CD4-positive, CD25-positive, alpha-beta regulatory T cell (primary cell): ENCODE data around the gene SPDYE6. TPM values are rescaled to one million over a fixed set of nuclear protein-coding genes. Genes with fewer than 3 reads are reported as not detected.

Source experiments
- ATAC-seq, 2 donors: fragments of 150-1000 bp; cut with Tn5 transposase; one replicate each; pipeline ENCODE4 v1.10.0; 2021; ENCODE audit warnings: low read depth in 2 of 2, moderate number of reproducible peaks in 2 of 2, moderate library complexity in 1 of 2
- DNase-seq, 3 donors: peaks; one replicate each; pipeline versions ENCODE4 v3.0.0 to v3.0.0-alpha.2; 2012 to 2022; ENCODE audit warnings: mixed read lengths in 1 of 3
- H3K27ac ChIP-seq: one replicate; pipeline ENCODE4 v1.7.0; 2013; ENCODE audit warnings: mild to moderate bottlenecking, low read length; ENCODE audit not compliant: insufficient read depth, poor library complexity, severe bottlenecking
- H3K27me3 ChIP-seq: one replicate; pipeline ENCODE4 v1.7.0; 2013; ENCODE audit warnings: low read length; ENCODE audit not compliant: control insufficient read depth, insufficient read depth
- H3K36me3 ChIP-seq: one replicate; pipeline ENCODE4 v1.7.0; 2013; ENCODE audit warnings: mild to moderate bottlenecking, low read length, moderate library complexity; ENCODE audit not compliant: control insufficient read depth, insufficient read depth
- H3K4me1 ChIP-seq: 2 replicates; pipeline ENCODE4 v1.7.0; 2013; ENCODE audit warnings: mild to moderate bottlenecking, low read length; ENCODE audit not compliant: insufficient read depth, control insufficient read depth, poor library complexity, severe bottlenecking
- H3K4me3 ChIP-seq: one replicate; pipeline ENCODE4 v1.7.0; 2013; ENCODE audit warnings: low read depth, mild to moderate bottlenecking, low read length, moderate library complexity
- H3K9me3 ChIP-seq, 2 experiments: 1 replicate in 1 of 2; 2 replicates in 1 of 2; pipeline ENCODE4 v1.7.0; 2013; ENCODE audit warnings: low read length in 2 of 2, mild to moderate bottlenecking in 1 of 2, moderate library complexity in 1 of 2; ENCODE audit not compliant: control insufficient read depth in 2 of 2
- H3K27ac Mint-ChIP-seq, 3 donors: one replicate each; pipeline ENCODE4 v1.8.0; 2020 to 2022; ENCODE audit warnings: mild to moderate bottlenecking in 3 of 3, mixed read lengths in 3 of 3, moderate library complexity in 2 of 3
- H3K27me3 Mint-ChIP-seq: one replicate; pipeline ENCODE4 v1.8.0; 2022; ENCODE audit warnings: mild to moderate bottlenecking, mixed read lengths
- H3K36me3 Mint-ChIP-seq: one replicate; pipeline ENCODE4 v1.8.0; 2020; ENCODE audit warnings: mixed read lengths
- H3K4me1 Mint-ChIP-seq, 4 donors: one replicate each; pipeline ENCODE4 v1.8.0; 2020 to 2022; ENCODE audit warnings: mixed read lengths in 4 of 4, mild to moderate bottlenecking in 1 of 4
- H3K4me3 Mint-ChIP-seq, 4 donors: one replicate each; pipeline ENCODE4 v1.8.0; 2020 to 2022; ENCODE audit warnings: mild to moderate bottlenecking in 4 of 4, mixed read lengths in 4 of 4, moderate library complexity in 3 of 4
- H3K9me3 Mint-ChIP-seq, 7 donors: one replicate each; pipeline ENCODE4 v1.8.0; 2020 to 2022; ENCODE audit warnings: mixed read lengths in 7 of 7, mild to moderate bottlenecking in 3 of 7, moderate library complexity in 2 of 7
- polyA plus RNA-seq, 4 donors: library from polyadenylated mRNA; unstranded; fragments of 300-500 nt; fragmentation: Illumina TruSeq; gene quantifications; one replicate each; pipeline ENCODE4 v1.2.3, GENCODE V29; 2021
- total RNA-seq: library from RNA; stranded (reverse); gene quantifications from one replicate; pipeline ENCODE4 v1.2.3, GENCODE V29; 2022

Gene SPDYE6
- total and polyA plus RNA-seq, 5 donors from 2014 or later = 0.16 to 0.22 TPM; not detected in 3

DNA sequence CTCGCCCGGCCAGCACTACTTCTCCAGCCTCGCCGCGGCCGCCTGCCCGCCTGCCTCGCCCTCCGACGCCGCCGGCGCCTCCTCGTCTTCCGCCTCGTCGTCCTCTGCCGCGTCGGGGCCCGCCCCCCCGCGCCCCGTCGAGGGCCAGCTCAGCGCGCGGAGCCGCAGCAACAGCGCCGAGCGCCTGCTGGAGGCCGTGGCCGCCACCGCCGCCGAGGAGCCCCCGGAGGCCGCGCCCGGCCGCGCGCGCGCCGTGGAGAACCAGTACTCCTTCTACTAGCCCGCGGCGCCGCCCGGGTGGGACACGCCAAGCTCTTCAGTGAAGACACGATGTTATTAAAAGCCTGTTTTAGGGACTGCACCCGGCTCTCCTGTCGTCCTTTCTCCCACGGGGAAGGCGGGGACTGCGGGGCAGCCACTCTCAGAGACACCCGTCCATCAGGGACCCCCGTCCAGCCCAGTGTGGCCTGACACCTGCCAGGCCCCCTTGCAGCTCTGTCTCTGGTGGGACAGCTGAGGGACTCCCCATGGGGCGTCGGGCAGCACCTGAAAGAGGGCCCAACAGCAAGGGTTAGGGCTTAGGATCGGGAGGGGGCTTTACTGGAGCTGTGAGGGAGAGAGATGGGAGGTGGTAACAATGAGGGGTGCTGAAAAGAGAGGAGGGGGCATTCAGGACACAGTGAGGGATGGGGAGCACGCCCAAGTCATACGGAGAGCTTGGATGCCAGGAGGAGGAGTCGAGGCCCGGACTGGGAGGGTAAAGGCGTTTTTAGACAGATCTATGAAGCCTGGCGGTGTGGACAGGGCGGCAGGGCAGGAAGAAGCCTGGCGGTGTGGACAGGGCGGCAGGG is 34.7 kb downstream of the SPDYE6 start:
- H3K36me3 ChIP-seq = no peaks in the 10 kb centered on the region
- H3K4me3 ChIP-seq = no peak overlapping the region
- Mint-ChIP-seq H3K9me3 (no peaks in the 10 kb centered on the region), H3K4me1 (peaks cover 0 to 6% (median 0%) of the 10 kb centered on the region in 4 donors), H3K4me3 (no peak overlapping the region), H3K36me3 (no peaks in the 10 kb centered on the region), H3K27me3 (peaks cover 18% of the 10 kb centered on the region), H3K27ac (no peak overlapping the region)
- no peaks in the 10 kb centered on the region for H3K27me3 ChIP-seq
- no peaks in the 10 kb centered on the region for H3K4me1 ChIP-seq
- ATAC-seq (no peak), DNase-seq (peak in 1 of 3 donors; percentile 20)
- no peaks in the 10 kb centered on the region for H3K9me3 ChIP-seq
- no peak overlapping the region for H3K27ac ChIP-seq

DNA sequence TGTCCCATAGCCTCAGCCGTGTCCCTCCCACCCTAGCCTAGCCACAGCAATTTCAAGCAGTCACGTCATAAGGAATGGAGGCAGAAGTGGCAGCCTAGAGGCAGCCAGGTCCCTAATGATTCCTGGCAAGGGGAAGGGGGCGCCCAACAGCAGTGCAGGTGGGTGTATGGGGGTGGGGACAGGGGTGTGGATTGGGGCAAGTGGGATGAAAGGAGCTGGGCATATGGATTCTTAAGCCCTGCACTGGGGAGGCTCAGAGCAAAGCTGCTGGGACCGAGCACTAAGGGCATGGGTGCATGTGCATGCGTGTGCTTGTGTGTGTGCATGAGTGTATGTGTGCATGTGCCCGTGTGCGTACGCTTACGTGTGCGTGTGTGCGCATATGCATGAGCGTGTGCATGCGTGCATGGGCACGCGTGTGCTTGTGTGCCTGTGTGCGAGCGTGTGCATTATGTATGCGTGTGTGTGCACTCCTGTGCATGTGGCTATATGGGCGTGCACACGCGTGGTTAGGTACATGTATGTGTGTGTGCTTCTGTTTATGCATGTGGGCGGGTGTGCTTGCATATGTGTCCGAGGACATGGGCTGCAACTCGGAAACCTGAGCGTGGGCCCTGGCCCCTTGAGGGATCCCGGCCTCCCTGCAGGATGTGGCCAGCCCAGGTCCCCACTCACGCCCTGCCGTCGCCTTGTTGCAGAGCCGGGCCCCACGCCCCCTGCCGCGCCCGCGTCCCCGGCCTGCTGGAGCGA is 35.5 kb downstream of the SPDYE6 start:
- peaks cover 0 to 6% (median 0%) of the 10 kb centered on the region in 4 donors for H3K4me1 Mint-ChIP-seq

DNA sequence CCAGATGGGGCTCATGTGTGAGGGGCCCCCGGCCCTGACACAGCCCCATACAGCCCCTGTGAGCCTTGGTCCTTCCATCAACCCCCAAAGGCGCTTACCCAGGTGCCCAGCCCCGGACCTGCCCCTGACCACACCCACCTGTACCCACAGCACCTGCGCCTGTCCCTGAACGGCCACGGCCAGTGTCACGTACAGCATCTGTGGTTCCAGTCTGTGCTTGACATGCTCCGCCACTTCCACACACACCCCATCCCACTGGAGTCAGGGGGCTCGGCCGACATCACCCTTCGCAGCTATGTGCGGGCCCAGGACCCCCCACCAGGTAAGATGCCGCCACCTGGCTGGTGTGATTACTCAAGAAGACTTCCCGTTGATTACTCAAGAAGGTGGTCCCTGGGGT is 36.1 kb downstream of the SPDYE6 start:
- Mint-ChIP-seq H3K27me3 (peaks cover 12% of the 10 kb centered on the region), H3K36me3 (no peaks in the 10 kb centered on the region), H3K4me1 (peaks cover 0 to 6% (median 0%) of the 10 kb centered on the region in 4 donors), H3K27ac (no peak overlapping the region), H3K9me3 (no peaks in the 10 kb centered on the region), H3K4me3 (no peak overlapping the region)
- ATAC-seq (no peak), DNase-seq (no peak)
- no peaks in the 10 kb centered on the region for H3K9me3 ChIP-seq
- H3K36me3 ChIP-seq = no peaks in the 10 kb centered on the region
- no peak overlapping the region for H3K27ac ChIP-seq
- H3K4me1 ChIP-seq = no peaks in the 10 kb centered on the region
- no peaks in the 10 kb centered on the region for H3K27me3 ChIP-seq
- H3K4me3 ChIP-seq = no peak overlapping the region

More for the DNA sequence above, 35.5 kb downstream of the SPDYE6 start:
- Histone ChIP-seq H3K9me3 (no peaks in the 10 kb centered on the region), H3K27me3 (no peaks in the 10 kb centered on the region), H3K4me1 (no peaks in the 10 kb centered on the region), H3K27ac (no peak overlapping the region), H3K4me3 (no peak overlapping the region), H3K36me3 (no peaks in the 10 kb centered on the region)
- DNase-seq (no peak), ATAC-seq (no peak)
- H3K36me3 Mint-ChIP-seq = no peaks in the 10 kb centered on the region
- no peaks in the 10 kb centered on the region for H3K9me3 Mint-ChIP-seq
- H3K4me3 Mint-ChIP-seq = no peak overlapping the region
- H3K27me3 Mint-ChIP-seq = peaks cover 12% of the 10 kb centered on the region
- H3K27ac Mint-ChIP-seq = no peak overlapping the region

DNA sequence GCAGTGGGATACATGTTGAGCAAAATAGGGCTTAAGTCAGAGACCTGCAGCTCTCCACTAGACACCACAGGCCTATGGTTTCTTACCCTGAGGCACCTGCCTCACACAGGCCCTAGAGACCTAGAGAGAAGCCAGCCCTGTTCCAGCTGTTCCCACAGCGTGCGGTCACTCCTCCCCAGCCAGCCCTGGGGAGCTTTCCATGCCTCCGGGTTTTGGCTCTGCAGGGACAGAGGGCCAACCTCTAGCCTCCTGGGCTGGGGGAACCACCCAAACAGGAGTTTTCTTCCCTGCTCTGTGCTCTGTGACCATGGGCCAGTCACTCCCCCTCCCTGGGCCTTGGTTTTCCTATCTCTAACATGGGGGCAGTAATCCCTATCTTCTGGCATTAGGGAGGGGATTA is 36.6 kb downstream of the SPDYE6 start:
- Mint-ChIP-seq H3K9me3 (no peaks in the 10 kb centered on the region), H3K4me3 (no peak overlapping the region), H3K36me3 (no peaks in the 10 kb centered on the region), H3K27me3 (peaks cover 12% of the 10 kb centered on the region), H3K27ac (no peak overlapping the region), H3K4me1 (peaks cover 0 to 6% (median 0%) of the 10 kb centered on the region in 4 donors)
- Histone ChIP-seq H3K4me3 (no peak overlapping the region), H3K4me1 (no peaks in the 10 kb centered on the region), H3K27ac (no peak overlapping the region), H3K36me3 (no peaks in the 10 kb centered on the region), H3K27me3 (no peaks in the 10 kb centered on the region), H3K9me3 (no peaks in the 10 kb centered on the region)
- DNase-seq (no peak), ATAC-seq (no peak)

DNA sequence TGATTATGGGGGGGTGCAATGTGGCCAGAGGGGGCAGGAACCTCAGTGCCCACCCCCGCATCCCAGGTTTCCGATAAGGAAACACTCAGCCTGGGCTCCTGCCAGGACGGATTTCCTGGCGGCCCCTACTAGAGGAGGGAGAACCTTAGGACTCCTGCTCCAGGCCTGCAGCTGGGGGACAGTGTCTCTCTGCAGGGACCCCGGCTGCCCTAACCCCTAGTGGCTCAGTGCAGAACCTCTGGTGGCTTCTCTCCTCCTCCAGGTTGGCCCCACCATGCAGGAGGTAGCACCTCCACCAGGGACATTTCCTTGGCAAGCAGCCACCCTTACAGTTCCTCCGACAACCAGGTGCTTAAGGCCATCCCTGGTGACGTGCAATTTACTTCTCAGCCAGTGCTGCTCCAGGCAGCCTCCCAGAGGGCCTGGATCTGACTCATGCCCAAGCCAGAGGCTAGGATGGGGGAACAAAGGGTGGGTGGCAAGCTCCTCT is 37.7 kb downstream of the SPDYE6 start:
- no peak overlapping the region for H3K27ac Mint-ChIP-seq
- peaks cover 0 to 6% (median 0%) of the 10 kb centered on the region in 4 donors for H3K4me1 Mint-ChIP-seq
- no peak overlapping the region for H3K4me3 ChIP-seq
- DNase-seq (no peak), ATAC-seq (no peak)
- H3K4me3 Mint-ChIP-seq = no peak overlapping the region
- peaks cover 7% of the 10 kb centered on the region for H3K27me3 Mint-ChIP-seq
- H3K27ac ChIP-seq = no peak overlapping the region
- H3K36me3 Mint-ChIP-seq = no peaks in the 10 kb centered on the region
- H3K9me3 ChIP-seq = no peaks in the 10 kb centered on the region
- no peaks in the 10 kb centered on the region for H3K9me3 Mint-ChIP-seq
- H3K36me3 ChIP-seq = no peaks in the 10 kb centered on the region
- no peaks in the 10 kb centered on the region for H3K4me1 ChIP-seq
- no peaks in the 10 kb centered on the region for H3K27me3 ChIP-seq

DNA sequence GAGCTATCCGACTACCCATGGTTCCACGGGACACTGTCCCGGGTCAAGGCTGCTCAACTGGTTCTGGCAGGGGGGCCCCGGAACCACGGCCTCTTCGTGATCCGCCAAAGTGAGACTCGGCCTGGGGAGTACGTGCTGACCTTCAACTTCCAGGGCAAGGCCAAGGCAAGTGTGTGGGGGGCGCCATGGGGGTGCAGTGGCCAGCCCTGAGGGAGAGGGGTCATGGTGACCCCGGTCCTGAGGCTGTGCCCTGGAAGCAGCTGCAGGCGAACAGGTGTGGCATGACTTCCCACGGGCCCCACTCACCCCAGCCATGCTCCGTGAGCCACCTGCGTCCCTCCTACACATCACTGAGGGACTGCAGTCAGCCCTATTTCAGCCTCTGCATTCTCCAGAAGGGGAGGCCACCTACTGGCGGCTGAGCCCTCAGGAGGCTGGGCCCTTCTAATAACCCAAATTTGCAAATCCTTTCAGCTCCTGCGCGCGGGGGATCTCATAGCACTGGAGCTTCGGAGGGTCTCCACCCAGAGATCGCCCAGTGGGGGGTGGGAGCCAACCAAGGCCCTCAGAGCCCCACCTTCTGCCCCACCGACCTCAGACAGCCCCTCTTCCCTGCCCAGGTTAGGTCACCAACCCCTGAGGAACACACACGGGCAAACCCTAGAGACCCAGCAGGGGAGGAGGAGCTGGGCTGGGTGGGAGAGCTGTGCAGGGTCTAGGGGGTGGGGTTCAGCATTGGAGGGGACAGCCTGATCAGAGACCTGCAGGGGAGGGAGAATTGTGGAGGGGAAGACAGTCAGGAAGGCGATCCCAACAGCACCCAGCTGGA is 38.8 kb downstream of the SPDYE6 start:
- Mint-ChIP-seq H3K36me3 (peaks cover 2% of the 10 kb centered on the region), H3K4me3 (no peak overlapping the region), H3K27ac (no peak overlapping the region), H3K27me3 (peaks cover 2% of the 10 kb centered on the region), H3K9me3 (no peaks in the 10 kb centered on the region), H3K4me1 (no peaks in the 10 kb centered on the region)
- Histone ChIP-seq H3K36me3 (no peaks in the 10 kb centered on the region), H3K4me1 (no peaks in the 10 kb centered on the region), H3K4me3 (no peak overlapping the region), H3K27ac (no peak overlapping the region), H3K9me3 (no peaks in the 10 kb centered on the region), H3K27me3 (no peaks in the 10 kb centered on the region)
- DNase-seq (no peak), ATAC-seq (peak in 1 of 2 donors; percentile 9)

DNA sequence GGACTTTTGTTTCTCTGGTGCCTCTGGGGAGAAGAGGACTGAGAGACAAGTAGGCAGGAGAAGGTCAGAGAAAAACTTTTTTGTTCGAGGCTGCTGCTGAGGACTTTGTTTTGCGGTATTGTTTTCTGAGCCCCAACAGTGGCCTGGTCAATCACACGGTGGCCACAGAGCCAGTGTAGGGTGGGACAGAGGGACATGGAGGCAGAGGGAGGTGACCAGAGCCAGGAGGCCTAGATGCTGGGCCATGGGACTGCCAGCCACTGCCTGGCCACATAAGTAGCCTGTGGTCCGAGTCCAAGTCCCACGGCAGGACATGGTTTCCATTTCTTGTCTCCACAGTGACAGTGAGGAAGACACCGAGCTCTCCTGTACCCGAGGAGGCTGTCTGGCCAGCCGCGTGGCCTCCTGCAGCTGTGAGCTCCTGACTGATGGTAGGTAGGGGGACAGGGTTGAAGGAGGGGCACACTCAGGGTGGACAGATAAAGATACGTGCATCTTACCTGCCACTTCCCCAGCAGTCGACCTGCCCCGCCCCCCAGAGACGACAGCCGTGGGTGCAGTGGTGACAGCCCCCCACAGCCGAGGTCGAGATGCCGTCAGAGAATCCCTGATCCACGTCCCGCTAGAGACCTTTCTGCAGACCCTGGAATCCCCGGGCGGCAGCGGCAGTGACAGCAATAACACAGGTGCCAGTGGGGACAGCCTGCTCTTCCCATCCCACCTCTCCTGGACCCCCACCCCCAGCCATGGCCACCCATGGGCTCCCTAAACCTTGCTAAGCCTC is 42.1 kb downstream of the SPDYE6 start:
- H3K27ac Mint-ChIP-seq = no peak overlapping the region
- no peaks in the 10 kb centered on the region for H3K36me3 ChIP-seq
- DNase-seq = no peak
- no peaks in the 10 kb centered on the region for H3K27me3 Mint-ChIP-seq
- H3K4me1 ChIP-seq = no peaks in the 10 kb centered on the region
- H3K4me3 Mint-ChIP-seq = no peak overlapping the region
- no peaks in the 10 kb centered on the region for H3K9me3 ChIP-seq
- H3K4me3 ChIP-seq = no peak overlapping the region
- ATAC-seq = no peak
- no peaks in the 10 kb centered on the region for H3K27me3 ChIP-seq
- peaks cover 4% of the 10 kb centered on the region for H3K36me3 Mint-ChIP-seq
- H3K4me1 Mint-ChIP-seq = no peaks in the 10 kb centered on the region
- H3K9me3 Mint-ChIP-seq = no peaks in the 10 kb centered on the region
- H3K27ac ChIP-seq = no peak overlapping the region
